Colonic mucosa (tissue), 4 donors: ENCODE measurements around the gene CYP2W1. TPM values are rescaled to one million over a fixed set of nuclear protein-coding genes. Genes with fewer than 3 reads are reported as not detected.

Experiments used
- DNase-seq: peaks from one replicate; pipeline ENCODE4 v3.0.0-alpha.2; 2020
- H3K27ac ChIP-seq: fragments of 200-600 bp; one replicate; pipeline ENCODE4 v1.8.0; 2021
- H3K27me3 ChIP-seq: fragments of 200-600 bp; one replicate; pipeline ENCODE4 v1.8.0; 2021
- H3K36me3 ChIP-seq: fragments of 200-600 bp; one replicate; pipeline ENCODE4 v1.8.0; 2021
- H3K4me1 ChIP-seq: fragments of 200-600 bp; one replicate; pipeline ENCODE4 v1.8.0; 2021; ENCODE audit warnings: mild to moderate bottlenecking
- H3K4me3 ChIP-seq: fragments of 200-600 bp; one replicate; pipeline ENCODE4 v1.8.0; 2021
- H3K9ac ChIP-seq, 2 donors: one replicate each; pipeline ENCODE4 v1.7.0; 2013; ENCODE audit warnings: control low read depth in 2 of 2, low read depth in 2 of 2, low read length in 2 of 2
- H3K9me3 ChIP-seq: fragments of 200-600 bp; one replicate; pipeline ENCODE4 v1.8.0; 2021
- intact Hi-C: fragments of 100-400 bp; cut with DNase I; formaldehyde crosslinking; loops from one replicate; pipeline ENCODE4 v1.14.1; 2022
- total RNA-seq, 2 donors: library from RNA; stranded (reverse); fragmentation: NEBNext Ultra II Directional in 1 of 2; extraction: Animal tissue kit (Norgen Biotek cat#: 25700) in 1 of 2; gene quantifications; one replicate each; pipeline ENCODE4 v1.2.1, GENCODE V29; 2021
- TF ChIP-seq, protein P1 (sequence below): fragments of 200-600 bp; IDR thresholded peaks from one replicate; pipeline ENCODE4 v1.8.0; 2022; ENCODE audit warnings: antibody characterized with exemption, mild to moderate bottlenecking
- donor health status: healthy.
- donor health status: DM: no; HTN: no; CAD: no.
- donor health status: DM: no; HTN: no; CAD: no.

CYP2W1 gene
- total RNA-seq, 2 donors from 2014 or later = 2.7 to 4.5 TPM

DNA sequence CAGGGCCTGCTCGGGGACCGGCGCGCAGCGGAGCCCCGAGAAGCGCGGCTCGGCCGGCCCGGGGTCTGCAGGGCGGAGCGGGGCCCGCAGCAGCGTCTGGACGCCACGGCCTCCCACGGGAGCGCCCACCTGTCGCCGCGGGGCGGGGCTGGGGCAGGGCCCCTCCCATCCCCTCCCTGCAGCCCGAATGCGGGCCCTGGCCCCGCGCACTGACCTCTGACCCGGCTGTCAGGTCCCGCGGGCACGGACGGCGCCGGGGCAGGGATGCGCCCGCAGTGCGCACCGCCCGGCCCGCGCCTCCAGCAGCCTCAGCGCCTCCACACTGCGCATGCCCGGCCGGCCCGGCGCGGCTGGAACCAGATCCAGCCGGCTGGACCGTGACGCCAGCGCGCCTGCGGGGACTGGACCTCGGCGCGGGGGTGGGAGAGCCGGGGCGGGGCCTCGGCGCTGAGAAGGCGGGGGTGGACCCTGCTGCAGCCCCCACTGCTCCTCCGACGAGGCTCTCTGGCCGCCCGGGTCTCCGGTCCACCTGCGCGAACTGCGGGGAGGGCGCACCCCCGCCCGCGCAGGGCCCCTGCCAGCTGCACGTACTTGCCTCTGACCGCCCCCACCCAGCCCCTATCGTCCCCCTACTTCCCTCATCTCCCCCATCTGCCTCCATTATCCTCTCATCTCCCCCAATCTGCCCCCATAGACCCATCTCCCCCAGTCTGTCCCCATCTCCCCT is 45.2 kb downstream of the CYP2W1 start:
- peaks cover 9% of the 10 kb centered on the region for H3K4me1 ChIP-seq
- TF ChIP-seq, protein P1, sequence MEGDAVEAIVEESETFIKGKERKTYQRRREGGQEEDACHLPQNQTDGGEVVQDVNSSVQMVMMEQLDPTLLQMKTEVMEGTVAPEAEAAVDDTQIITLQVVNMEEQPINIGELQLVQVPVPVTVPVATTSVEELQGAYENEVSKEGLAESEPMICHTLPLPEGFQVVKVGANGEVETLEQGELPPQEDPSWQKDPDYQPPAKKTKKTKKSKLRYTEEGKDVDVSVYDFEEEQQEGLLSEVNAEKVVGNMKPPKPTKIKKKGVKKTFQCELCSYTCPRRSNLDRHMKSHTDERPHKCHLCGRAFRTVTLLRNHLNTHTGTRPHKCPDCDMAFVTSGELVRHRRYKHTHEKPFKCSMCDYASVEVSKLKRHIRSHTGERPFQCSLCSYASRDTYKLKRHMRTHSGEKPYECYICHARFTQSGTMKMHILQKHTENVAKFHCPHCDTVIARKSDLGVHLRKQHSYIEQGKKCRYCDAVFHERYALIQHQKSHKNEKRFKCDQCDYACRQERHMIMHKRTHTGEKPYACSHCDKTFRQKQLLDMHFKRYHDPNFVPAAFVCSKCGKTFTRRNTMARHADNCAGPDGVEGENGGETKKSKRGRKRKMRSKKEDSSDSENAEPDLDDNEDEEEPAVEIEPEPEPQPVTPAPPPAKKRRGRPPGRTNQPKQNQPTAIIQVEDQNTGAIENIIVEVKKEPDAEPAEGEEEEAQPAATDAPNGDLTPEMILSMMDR = no peak
- H3K27ac ChIP-seq = peak overlapping the region; percentile 85
- peak; percentile 91 for DNase-seq
- peak overlapping the region; percentile 76 for H3K4me3 ChIP-seq
- no peaks in the 10 kb centered on the region for H3K9me3 ChIP-seq
- peak overlapping the region; percentile 79 to 93 for H3K9ac ChIP-seq
- H3K27me3 ChIP-seq = no peaks in the 10 kb centered on the region
- no peaks in the 10 kb centered on the region for H3K36me3 ChIP-seq
- intact Hi-C loops = loop anchor here (2.0 kb wide), 1 partner anchor 15 kb away; no protein-coding TSS in a partner anchor

DNA sequence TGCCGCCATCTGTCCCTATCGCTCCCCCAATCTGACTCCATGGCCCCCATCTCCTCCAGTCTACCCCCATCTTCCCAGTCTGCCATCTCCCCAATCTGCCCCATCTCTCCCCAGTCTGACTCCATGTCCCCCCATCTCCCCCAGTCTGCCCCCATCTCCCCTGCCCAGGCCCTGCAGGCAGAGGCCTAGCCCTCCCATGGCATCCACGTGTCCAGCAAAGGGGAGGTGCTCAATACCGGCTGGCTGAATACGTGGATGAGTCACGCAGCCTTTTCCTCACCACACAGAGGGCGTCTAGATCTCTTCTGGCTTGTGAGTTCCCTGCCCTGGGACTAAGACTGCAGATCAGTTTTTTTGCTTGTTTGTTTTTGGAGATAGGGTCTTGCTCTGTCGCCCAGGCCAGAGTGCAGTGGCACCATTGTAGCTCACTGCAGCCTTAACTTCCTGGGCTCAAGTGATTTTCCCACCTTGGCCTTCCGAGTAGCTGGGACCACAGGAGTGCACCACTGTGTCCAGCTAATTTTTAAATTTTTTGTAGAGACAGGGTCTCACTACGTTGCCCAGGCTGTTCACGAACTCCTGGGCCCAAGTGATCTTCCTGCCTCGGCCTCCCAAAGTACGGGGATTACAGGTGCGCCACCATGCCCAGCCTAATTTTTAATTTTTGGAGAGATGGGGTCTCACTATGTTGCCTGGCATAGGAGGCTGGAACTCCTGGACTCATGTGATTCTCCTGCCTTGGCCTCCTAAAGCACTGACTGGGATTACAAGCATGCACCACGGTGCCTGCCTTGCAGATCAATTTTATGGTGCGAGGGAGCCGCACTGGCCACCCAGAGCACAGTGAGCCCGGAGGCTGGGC is 46.0 kb downstream of the CYP2W1 start:
- Histone ChIP-seq H3K4me3 (peak overlapping the region; percentile 76), H3K27me3 (no peaks in the 10 kb centered on the region), H3K27ac (peak overlapping the region; percentile 85), H3K9ac (peak overlapping the region; percentile 74 to 79), H3K4me1 (peaks cover 9% of the 10 kb centered on the region), H3K36me3 (no peaks in the 10 kb centered on the region), H3K9me3 (no peaks in the 10 kb centered on the region)
- intact Hi-C loops = loop anchor here (2.0 kb wide), 1 partner anchor 14 kb away; no protein-coding TSS in a partner anchor
- TF ChIP-seq, protein P1 = no peak
- peak; percentile 89 for DNase-seq

DNA sequence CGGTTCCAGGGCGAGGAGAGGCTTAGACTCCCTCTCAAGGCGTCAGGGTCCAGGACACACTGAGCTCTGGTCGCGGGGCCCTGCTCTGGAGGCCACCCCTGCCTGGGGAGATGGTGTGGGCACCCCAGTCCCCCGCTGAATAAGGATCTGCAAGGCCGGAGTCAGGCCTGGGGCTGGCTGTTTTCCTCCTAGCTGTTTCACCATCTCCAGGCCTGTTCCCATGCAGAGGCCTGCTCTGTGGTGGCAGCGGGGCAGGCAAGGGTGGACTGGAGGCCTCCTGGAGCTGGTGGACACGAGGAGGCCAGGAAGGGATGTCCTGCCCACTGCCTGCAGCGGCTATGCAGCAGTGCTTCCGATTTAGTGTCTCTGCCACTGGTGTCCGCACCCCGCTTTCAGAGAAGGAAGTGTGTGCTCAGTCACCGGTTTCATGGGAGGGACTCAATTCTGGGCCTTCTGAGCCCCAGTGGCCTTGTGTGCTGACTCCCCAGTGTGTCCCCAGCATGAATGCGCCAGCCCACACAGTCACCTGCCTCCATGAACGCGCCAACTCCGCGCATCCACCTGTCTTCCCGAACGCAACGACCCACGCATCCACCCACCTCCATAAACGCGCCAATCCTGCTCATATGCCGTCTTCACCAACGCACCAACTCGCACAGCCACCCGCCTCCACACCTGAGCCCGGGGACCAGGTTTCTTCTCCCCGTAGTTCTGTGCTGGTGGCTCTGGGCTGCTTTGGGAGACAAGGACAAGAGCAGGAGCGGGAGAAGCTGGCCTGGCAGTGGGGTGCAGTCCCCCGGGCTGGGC is 46.9 kb downstream of the CYP2W1 start:
- DNase-seq = no peak
- H3K9me3 ChIP-seq = no peaks in the 10 kb centered on the region
- TF ChIP-seq, protein P1 = no peak
- peaks cover 9% of the 10 kb centered on the region for H3K4me1 ChIP-seq
- H3K9ac ChIP-seq = no peak overlapping the region
- intact Hi-C loops = loop anchor here (2.0 kb wide), 1 partner anchor 13 kb away; no protein-coding TSS in a partner anchor
- H3K27ac ChIP-seq = no peak overlapping the region
- no peaks in the 10 kb centered on the region for H3K36me3 ChIP-seq
- H3K4me3 ChIP-seq = no peak overlapping the region
- H3K27me3 ChIP-seq = no peaks in the 10 kb centered on the region

DNA sequence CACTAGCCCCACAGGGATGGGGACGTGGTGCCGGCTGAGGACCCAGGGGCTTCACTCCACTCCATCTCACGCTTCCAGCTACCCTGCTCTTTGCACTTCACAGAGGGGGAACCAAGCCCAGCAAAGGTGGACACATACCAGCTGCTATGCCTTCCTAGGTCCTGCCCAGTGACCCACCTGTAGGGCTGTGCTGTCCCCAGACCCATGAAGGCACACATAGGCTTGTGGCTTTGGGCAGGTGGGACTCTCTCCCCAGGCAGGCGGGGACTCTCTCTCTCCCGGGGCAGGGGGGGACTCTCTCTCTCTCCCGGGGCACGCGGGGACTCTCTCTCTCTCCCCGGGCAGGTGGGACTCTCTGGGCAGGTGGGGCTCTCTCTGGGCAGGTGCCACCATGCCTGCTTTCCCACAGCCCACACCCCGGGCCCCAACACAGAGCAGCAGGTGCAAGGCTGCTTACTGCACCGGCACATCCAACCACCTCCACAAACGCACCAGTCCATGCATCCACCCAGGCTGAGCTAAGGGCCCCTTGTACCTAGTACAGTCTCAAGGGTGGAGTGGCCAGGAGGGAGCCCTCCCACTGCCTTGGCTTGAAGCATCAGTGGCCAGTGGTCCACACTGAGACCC is 47.6 kb downstream of the CYP2W1 start:
- TF ChIP-seq, protein P1 = no peak
- intact Hi-C loops = no loop called here
- H3K4me1 ChIP-seq = peaks cover 9% of the 10 kb centered on the region
- no peak overlapping the region for H3K9ac ChIP-seq
- DNase-seq = no peak
- no peaks in the 10 kb centered on the region for H3K9me3 ChIP-seq
- no peak overlapping the region for H3K27ac ChIP-seq
- no peaks in the 10 kb centered on the region for H3K27me3 ChIP-seq
- no peaks in the 10 kb centered on the region for H3K36me3 ChIP-seq
- H3K4me3 ChIP-seq = no peak overlapping the region
